ENCODE results near the gene HNRNPUL1. TPM values are rescaled to one million over a fixed set of nuclear protein-coding genes. Genes with fewer than 3 reads are reported as not detected.

HNRNPUL1 gene
- total and polyA plus RNA-seq, 2 experiments from 2014 or later: 111 to 112 TPM

- peak overlapping the region; percentile 90 for H3K4me3 ChIP-seq
- TF ChIP-seq EZH2phosphoT487 (IDR thresholded peaks at IDR 0.05; ENCODE audit: insufficient read depth, low read depth): no peak
- TF ChIP-seq EZH2 (IDR thresholded peaks at IDR 0.05; ENCODE audit: insufficient read depth, poor library complexity, severe bottlenecking): no peak
- 27 to 28% methylated on average over 8 of the region's 8 CpGs for WGBS, 2 experiments (ENCODE audit: low coverage in 1 of 2, low lambda C conversion rate in 2 of 2, missing lambda C conversion rate in 2 of 2)
- H3K36me3 ChIP-seq (ENCODE audit: low read depth): peaks cover 21% of the 10 kb centered on the region
- no peak overlapping the region for H2AFZ ChIP-seq
- H3K4me1 ChIP-seq (ENCODE audit: insufficient read depth): peaks cover 21% of the 10 kb centered on the region
- peak overlapping the region; percentile 99 for H3K4me2 ChIP-seq (ENCODE audit: unreplicated experiment)
- H3K79me2 ChIP-seq (ENCODE audit: insufficient read depth): peaks cover 30% of the 10 kb centered on the region
- no peaks in the 10 kb centered on the region for H4K20me1 ChIP-seq (ENCODE audit: insufficient read depth)
- in situ Hi-C loops (cut with MboI): no loop called here
- no peaks in the 10 kb centered on the region for H3K9me2 ChIP-seq (ENCODE audit: insufficient read depth)
- no peaks in the 10 kb centered on the region for H3K9me3 ChIP-seq (ENCODE audit: low read depth)
- no peaks in the 10 kb centered on the region for H3K27me3 ChIP-seq (replicated peaks; ENCODE audit: insufficient read depth)
- peak overlapping the region; percentile 94 for H3K9ac ChIP-seq
- DNase-seq: peak; percentile 85
- peaks cover 58% of the 10 kb centered on the region for H3F3A ChIP-seq (ENCODE audit: insufficient read depth)
- H3K27ac ChIP-seq: peak overlapping the region; percentile 95
Measured at GRCh38 chr19:41308450-41309179, 44.4 kb downstream of the HNRNPUL1 start.

- peak; percentile 64 for DNase-seq
- Histone ChIP-seq H3K4me3 (peak overlapping the region; percentile 90), H4K20me1 (ENCODE audit: insufficient read depth) (no peaks in the 10 kb centered on the region), H3K4me2 (ENCODE audit: unreplicated experiment) (peak overlapping the region; percentile 99), H3K9ac (peak overlapping the region; percentile 94), H3K27me3 (replicated peaks; ENCODE audit: insufficient read depth) (no peaks in the 10 kb centered on the region), H2AFZ (peak overlapping the region; percentile 75), H3K9me2 (ENCODE audit: insufficient read depth) (no peaks in the 10 kb centered on the region), H3K79me2 (ENCODE audit: insufficient read depth) (peaks cover 38% of the 10 kb centered on the region), H3K9me3 (ENCODE audit: low read depth) (no peaks in the 10 kb centered on the region), H3K36me3 (ENCODE audit: low read depth) (peaks cover 17% of the 10 kb centered on the region), H3K4me1 (ENCODE audit: insufficient read depth) (peaks cover 21% of the 10 kb centered on the region), H3K27ac (peak overlapping the region; percentile 95), H3F3A (ENCODE audit: insufficient read depth) (peaks cover 61% of the 10 kb centered on the region)
- 2% methylated on average over 26 of the region's 26 CpGs for WGBS, 2 experiments (ENCODE audit: low coverage in 1 of 2, low lambda C conversion rate in 2 of 2, missing lambda C conversion rate in 2 of 2)
- in situ Hi-C loops (cut with MboI): no loop called here
- TF ChIP-seq EZH2 (IDR thresholded peaks at IDR 0.05; ENCODE audit: insufficient read depth, poor library complexity, severe bottlenecking): no peak
- TF ChIP-seq EZH2phosphoT487 (IDR thresholded peaks at IDR 0.05; ENCODE audit: insufficient read depth, low read depth): no peak
Measured at GRCh38 chr19:41309180-41310032, 45.2 kb downstream of the HNRNPUL1 start.

DNA sequence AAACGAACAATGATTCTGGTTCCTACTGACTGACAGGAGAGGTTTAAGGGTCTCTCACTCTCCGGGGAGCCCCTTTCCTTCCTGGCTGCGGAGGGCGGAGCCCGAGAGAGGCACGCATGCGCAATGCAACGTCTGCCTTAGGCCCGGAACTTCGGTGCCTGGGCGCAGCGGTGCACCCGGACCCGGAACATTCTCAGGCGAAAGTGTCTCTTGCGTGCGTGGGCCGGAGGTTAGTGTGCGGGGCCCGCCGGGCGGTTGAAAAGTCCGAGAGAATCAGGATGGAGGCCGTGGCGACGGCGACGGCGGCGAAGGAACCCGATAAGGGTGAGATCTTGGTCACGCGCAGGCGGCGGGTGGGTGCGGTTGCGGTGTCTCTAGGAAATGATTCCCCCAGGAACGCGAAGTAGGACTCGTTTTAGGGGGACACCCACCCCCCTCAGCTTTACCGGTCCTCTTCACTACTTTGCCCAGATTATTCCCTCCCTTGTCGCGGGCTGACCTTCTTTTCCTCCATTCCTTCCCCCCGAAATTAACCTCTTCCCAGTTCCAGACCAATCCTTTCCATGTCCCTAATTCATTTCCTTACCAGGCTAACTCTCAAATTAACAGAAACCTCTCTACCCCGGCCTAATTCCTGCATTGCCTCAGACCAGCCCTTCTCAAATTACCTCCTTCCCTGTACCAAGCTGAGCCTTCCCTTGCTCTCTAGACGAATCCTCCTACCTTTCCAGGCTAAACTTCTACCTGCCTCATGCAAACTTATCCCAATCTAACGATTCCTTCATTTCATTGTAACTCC, 46.1 kb downstream of the HNRNPUL1 start, which contains the start of gene CCDC97:
TSS of gene CCDC97 (plus strand) at position 140 of the 799 bp plus-strand sequence. CDS start at position 279, 139 bp downstream.
- Histone ChIP-seq H3K9me3 (ENCODE audit: low read depth) (no peaks in the 10 kb centered on the region), H3K79me2 (ENCODE audit: insufficient read depth) (peaks cover 46% of the 10 kb centered on the region), H3K27ac (peak within 1 kb of the TSS; percentile 95), H4K20me1 (ENCODE audit: insufficient read depth) (no peaks in the 10 kb centered on the region), H3K4me3 (peak within 1 kb of the TSS; percentile 90), H3F3A (ENCODE audit: insufficient read depth) (peaks cover 65% of the 10 kb centered on the region), H3K27me3 (replicated peaks; ENCODE audit: insufficient read depth) (no peaks in the 10 kb centered on the region), H3K9me2 (ENCODE audit: insufficient read depth) (no peaks in the 10 kb centered on the region), H3K36me3 (ENCODE audit: low read depth) (peaks cover 14% of the 10 kb centered on the region), H3K9ac (peak within 1 kb of the TSS; percentile 94), H3K4me1 (ENCODE audit: insufficient read depth) (peaks cover 21% of the 10 kb centered on the region), H2AFZ (peak within 1 kb of the TSS; percentile 75), H3K4me2 (ENCODE audit: unreplicated experiment) (peak within 1 kb of the TSS; percentile 99)
- TF ChIP-seq EZH2phosphoT487 (IDR thresholded peaks at IDR 0.05; ENCODE audit: insufficient read depth, low read depth): no peak
- TF ChIP-seq EZH2 (IDR thresholded peaks at IDR 0.05; ENCODE audit: insufficient read depth, poor library complexity, severe bottlenecking): no peak
- in situ Hi-C loops (cut with MboI): no loop called here
- 1% methylated on average over 46 to 47 of the region's 47 CpGs for WGBS, 2 experiments (ENCODE audit: low coverage in 1 of 2, low lambda C conversion rate in 2 of 2, missing lambda C conversion rate in 2 of 2)
- DNase-seq: peak; percentile 91

GRCh38 chr19:41311072-41311471, 46.9 kb downstream of the HNRNPUL1 start:
- DNase-seq: peak; percentile 46
- peak overlapping the region; percentile 95 for H3K27ac ChIP-seq
- peaks cover 21% of the 10 kb centered on the region for H3K4me1 ChIP-seq (ENCODE audit: insufficient read depth)
- no peaks in the 10 kb centered on the region for H3K27me3 ChIP-seq (replicated peaks; ENCODE audit: insufficient read depth)
- TF ChIP-seq EZH2phosphoT487 (IDR thresholded peaks at IDR 0.05; ENCODE audit: insufficient read depth, low read depth) (no peak), EZH2 (IDR thresholded peaks at IDR 0.05; ENCODE audit: insufficient read depth, poor library complexity, severe bottlenecking) (no peak)
- peak overlapping the region; percentile 99 for H3K4me2 ChIP-seq (ENCODE audit: unreplicated experiment)
- no peak overlapping the region for H2AFZ ChIP-seq
- H4K20me1 ChIP-seq (ENCODE audit: insufficient read depth): no peaks in the 10 kb centered on the region
- WGBS, 2 experiments (ENCODE audit: low coverage in 1 of 2, low lambda C conversion rate in 2 of 2, missing lambda C conversion rate in 2 of 2): 52 to 53% methylated on average over 5 of the region's 5 CpGs
- in situ Hi-C loops (cut with MboI): no loop called here
- H3F3A ChIP-seq (ENCODE audit: insufficient read depth): peaks cover 62% of the 10 kb centered on the region
- H3K9me2 ChIP-seq (ENCODE audit: insufficient read depth): no peaks in the 10 kb centered on the region
- peak overlapping the region; percentile 94 for H3K9ac ChIP-seq
- H3K4me3 ChIP-seq: peak overlapping the region; percentile 90
- H3K36me3 ChIP-seq (ENCODE audit: low read depth): peaks cover 11% of the 10 kb centered on the region
- no peaks in the 10 kb centered on the region for H3K9me3 ChIP-seq (ENCODE audit: low read depth)
- H3K79me2 ChIP-seq (ENCODE audit: insufficient read depth): peaks cover 55% of the 10 kb centered on the region
